ENCODE data around the gene IVD. TPM values are rescaled to one million over a fixed set of nuclear protein-coding genes. Genes with fewer than 3 reads are reported as not detected.

The IVD gene
- total RNA-seq, 1 experiment from 2014 or later, result 93.1 TPM

DNA sequence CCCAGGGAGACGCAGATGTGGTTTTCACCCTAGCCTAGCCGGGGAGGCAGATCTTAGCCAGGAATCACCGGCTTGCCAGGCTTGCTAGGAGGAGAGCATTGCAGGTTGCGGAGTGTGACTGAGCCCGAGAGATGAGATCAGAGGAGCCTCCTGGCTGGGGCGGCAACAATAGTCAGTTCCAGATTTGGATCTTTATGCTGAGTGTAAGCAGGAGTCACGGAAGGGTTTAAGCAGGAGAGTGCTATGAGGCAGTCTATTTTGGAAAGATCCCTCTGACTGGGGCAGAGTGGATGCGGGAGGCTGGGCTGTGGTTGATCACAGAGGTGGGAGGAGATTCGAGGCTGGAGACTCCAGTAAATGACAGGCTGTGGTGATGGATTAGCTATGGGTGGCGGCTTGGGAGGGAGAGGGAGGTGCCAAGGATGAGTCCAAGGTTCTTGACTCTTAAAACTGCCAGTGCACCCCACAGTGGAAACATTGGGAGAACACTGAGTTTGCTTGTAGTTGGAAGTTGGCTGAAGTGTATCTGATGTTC is 24.7 kb downstream of the IVD start:
- no peak overlapping the region for H2AFZ ChIP-seq (ENCODE audit: low read length)
- H2BK5ac ChIP-seq (ENCODE audit: insufficient read length, low read length), result no peak overlapping the region
- no peaks in the 10 kb centered on the region for H3K23me2 ChIP-seq (ENCODE audit: insufficient read length, low read depth, low read length, poor library complexity, severe bottlenecking)
- no peak overlapping the region for H3K14ac ChIP-seq (ENCODE audit: insufficient read depth, low read length)
- H2BK15ac ChIP-seq (ENCODE audit: low read depth, low read length), result no peak overlapping the region
- no peak overlapping the region for H3K23ac ChIP-seq (ENCODE audit: insufficient read length, low read depth, low read length)
- no peak overlapping the region for H3K4me2 ChIP-seq (ENCODE audit: insufficient read depth, insufficient read length, low read length)
- H2BK20ac ChIP-seq (ENCODE audit: low read depth, low read length, poor library complexity, severe bottlenecking), result no peak overlapping the region
- H3K27me3 ChIP-seq (ENCODE audit: insufficient read depth, low read length), result peaks cover 6% of the 10 kb centered on the region; the same call in 1 of the 2 replicates
- Mint-ChIP-seq H3K27me3 (ENCODE audit: low read depth) (peaks cover 52% of the 10 kb centered on the region), H3K4me3 (peak overlapping the region in 1 of 2 experiments; percentile 46; a peak in 3 of 5 replicates), H3K36me3 (ENCODE audit: insufficient read depth in 1 of 3, low read depth in 3 of 3) (no peaks in the 10 kb centered on the region; a peak in 1 of 7 replicates), H3K4me1 (peaks cover 28 to 32% of the 10 kb centered on the region in 2 experiments), H3K27ac (no peak overlapping the region; a peak in 1 of 7 replicates), H3K9me3 (no peaks in the 10 kb centered on the region)
- H3K4ac ChIP-seq (ENCODE audit: low read depth, low read length), result no peak overlapping the region
- H3K79me2 ChIP-seq (ENCODE audit: insufficient read depth, low read length), result no peaks in the 10 kb centered on the region
- H3K9ac ChIP-seq (ENCODE audit: extremely low read depth, insufficient read length, low read length), result no peak overlapping the region
- H2BK120ac ChIP-seq (ENCODE audit: low read depth, low read length, poor library complexity, severe bottlenecking), result no peak overlapping the region
- H4K20me1 ChIP-seq (ENCODE audit: control insufficient read depth, insufficient read depth, insufficient read length), result no peaks in the 10 kb centered on the region
- H3K18ac ChIP-seq (ENCODE audit: insufficient read length, low read depth, low read length), result no peak overlapping the region
- no peak overlapping the region for H3T11ph ChIP-seq (ENCODE audit: low read length)
- no peak for TF ChIP-seq CTCF (conservative IDR thresholded peaks at IDR 0.05)
- no peak overlapping the region for H4K91ac ChIP-seq (ENCODE audit: insufficient read length, low read depth, low read length)
- H2AK5ac ChIP-seq (ENCODE audit: insufficient read length, low read length), result no peak overlapping the region
- no peak overlapping the region for H4K5ac ChIP-seq (ENCODE audit: insufficient read length, low read depth, low read length)
- no peaks in the 10 kb centered on the region for H3K9me3 ChIP-seq (ENCODE audit: control insufficient read depth, low read depth, low read length)
- DNase-seq, result peak; percentile 59
- no peaks in the 10 kb centered on the region for H3K79me1 ChIP-seq (ENCODE audit: insufficient read depth, low read depth, low read length, poor library complexity, severe bottlenecking)
- no peak overlapping the region for H3K27ac ChIP-seq (ENCODE audit: insufficient read length, low read depth, low read length)
- H3K4me1 ChIP-seq (ENCODE audit: insufficient read depth, low read length), result peaks cover 6% of the 10 kb centered on the region; the same call in 1 of the 2 replicates
- no peak overlapping the region for H3K56ac ChIP-seq (ENCODE audit: insufficient read length, low read depth, low read length)
- no CpG with 5 or more reads among the region's 10 CpGs for WGBS (ENCODE audit: extremely low coverage, insufficient read length, low lambda C conversion rate)
- no peak overlapping the region for H2BK12ac ChIP-seq (ENCODE audit: insufficient read length, low read depth, low read length)
- H4K8ac ChIP-seq (replicated peaks; ENCODE audit: insufficient read length, low read depth, low read length), result no peak overlapping the region
